ENCODE results near the gene AGPS. TPM values are rescaled to one million over a fixed set of nuclear protein-coding genes. Genes with fewer than 3 reads are reported as not detected.

Gene AGPS
- total RNA-seq, 2 donors from 2014 or later = 54.3 to 62.2 TPM

DNA sequence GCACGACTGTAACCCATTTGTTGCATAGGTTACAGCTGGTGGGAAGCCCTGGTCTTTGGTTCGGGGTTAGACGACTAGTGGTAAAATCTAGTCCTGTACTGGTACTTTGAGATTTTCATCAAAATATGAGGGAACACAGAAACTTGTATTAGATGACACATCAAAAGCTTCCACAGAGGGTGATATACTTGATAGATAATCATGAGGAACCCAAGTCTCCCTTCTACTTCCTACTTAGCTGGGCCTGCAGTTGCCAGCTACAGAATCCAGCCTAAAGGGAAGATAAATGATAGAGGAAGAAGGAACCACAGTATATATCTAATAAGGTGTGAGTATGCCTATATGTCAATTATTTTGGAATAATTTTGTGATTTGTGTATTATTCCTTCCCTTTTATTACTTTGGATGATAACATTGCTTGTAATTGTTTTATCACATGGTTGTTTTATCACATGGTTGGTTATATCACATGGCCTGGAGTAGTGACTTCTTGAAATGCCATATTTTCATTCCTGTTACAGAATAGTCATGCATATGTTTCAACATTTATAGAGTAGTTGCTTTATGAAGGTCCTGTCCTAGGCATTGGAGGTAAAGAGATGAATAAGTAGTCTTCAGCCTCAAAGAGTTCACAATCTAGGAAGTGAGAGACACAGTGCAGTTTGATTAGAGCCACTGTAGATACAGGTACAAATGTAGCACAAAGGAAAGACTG lies 2.9 kb downstream of the AGPS start:
- Mint-ChIP-seq H3K36me3 (peaks cover 10% of the 10 kb centered on the region), H3K4me3 (peak overlapping the region; percentile 95), H3K4me1 (ENCODE audit: low read depth in 2 of 2) (peaks cover 60 to 70% of the 10 kb centered on the region in 2 donors), H3K27ac (no peak overlapping the region), H3K9me3 (no peaks in the 10 kb centered on the region), H3K27me3 (no peaks in the 10 kb centered on the region)
- DNase-seq (ENCODE audit: low spot score) (no peak), ATAC-seq (no peak)

GRCh38 chr2:177396703-177397460 lies 4.3 kb downstream of the AGPS start:
- DNase-seq (ENCODE audit: low spot score) (no peak), ATAC-seq (no peak)
- H3K36me3 Mint-ChIP-seq = peaks cover 8% of the 10 kb centered on the region
- H3K4me3 Mint-ChIP-seq = peak overlapping the region; percentile 72
- H3K27ac Mint-ChIP-seq = peak overlapping the region; percentile 48 to 66
- no peaks in the 10 kb centered on the region for H3K9me3 Mint-ChIP-seq
- H3K27me3 Mint-ChIP-seq = no peaks in the 10 kb centered on the region
- peaks cover 60 to 67% of the 10 kb centered on the region in 2 donors for H3K4me1 Mint-ChIP-seq (ENCODE audit: low read depth in 2 of 2)

DNA sequence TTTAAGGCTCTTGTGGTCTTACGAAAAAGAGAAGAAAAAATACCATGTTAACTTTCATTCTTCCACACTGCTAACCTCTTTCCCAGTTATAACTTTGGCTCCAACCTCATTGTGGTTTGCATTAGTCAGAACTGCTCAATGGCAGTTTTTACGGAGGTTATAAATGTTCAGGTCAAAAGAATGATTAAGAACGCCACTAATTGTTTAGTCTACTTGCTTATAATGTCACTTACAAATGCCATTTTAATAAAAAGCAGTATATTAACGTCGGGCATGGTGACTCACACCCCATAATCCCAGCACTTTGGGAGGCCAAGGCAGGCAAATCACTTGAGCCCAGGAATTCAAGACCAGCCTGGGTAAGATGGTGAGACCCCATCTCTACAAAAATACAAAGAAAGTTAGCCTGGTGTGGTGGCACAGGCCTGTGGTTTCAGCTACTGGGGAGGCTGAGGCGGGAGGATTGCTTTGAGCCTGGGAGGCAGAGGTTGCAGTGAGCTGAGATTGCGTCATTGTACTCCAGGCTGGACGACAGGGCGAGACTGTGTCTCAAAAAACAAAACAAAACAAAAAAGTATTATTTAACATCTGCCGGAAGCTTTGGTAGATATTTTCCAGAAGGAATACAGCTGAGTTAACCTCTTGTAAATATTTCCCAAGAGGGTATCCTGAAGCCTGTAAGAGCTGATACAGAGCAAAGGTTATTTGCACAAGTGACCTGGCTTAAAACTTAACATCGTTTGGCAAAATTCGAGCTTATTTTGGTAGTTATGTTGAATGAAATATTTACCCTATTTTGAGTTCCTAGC lies 5.1 kb downstream of the AGPS start:
- ATAC-seq (peak; percentile 50 to 60), DNase-seq (ENCODE audit: low spot score) (no peak)
- Mint-ChIP-seq H3K9me3 (no peaks in the 10 kb centered on the region), H3K4me1 (ENCODE audit: low read depth in 2 of 2) (peaks cover 63 to 65% of the 10 kb centered on the region in 2 donors), H3K27ac (peak overlapping the region; percentile 48 to 66), H3K27me3 (no peaks in the 10 kb centered on the region), H3K36me3 (peaks cover 6% of the 10 kb centered on the region), H3K4me3 (peak overlapping the region; percentile 72)

DNA sequence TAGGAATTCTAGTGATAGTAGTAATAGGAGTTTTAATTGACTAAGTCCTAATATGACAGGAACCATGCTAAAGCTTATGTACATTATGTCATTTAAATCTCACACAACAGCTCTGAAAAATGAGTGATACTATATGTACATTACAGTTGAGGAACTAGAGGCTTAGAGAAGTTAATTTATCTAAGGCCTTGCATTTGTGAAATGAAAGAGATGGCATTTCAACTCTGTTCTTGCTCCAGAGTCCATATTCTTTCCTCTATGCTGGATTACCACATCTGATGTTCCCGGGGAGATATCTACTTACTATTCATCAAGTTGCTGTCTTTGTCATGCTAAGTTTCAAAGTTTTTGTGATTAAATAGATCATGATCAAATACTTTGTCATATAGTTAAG lies 5.7 kb downstream of the AGPS start:
- ATAC-seq = no peak
- H3K27me3 Mint-ChIP-seq = no peaks in the 10 kb centered on the region
- H3K4me3 Mint-ChIP-seq = no peak overlapping the region
- H3K36me3 Mint-ChIP-seq = peaks cover 6% of the 10 kb centered on the region
- H3K9me3 Mint-ChIP-seq = no peaks in the 10 kb centered on the region
- H3K4me1 Mint-ChIP-seq (ENCODE audit: low read depth in 2 of 2) = peaks cover 63% of the 10 kb centered on the region in 2 donors
- peak overlapping the region; percentile 5 to 15 for H3K27ac Mint-ChIP-seq
- DNase-seq (ENCODE audit: low spot score) = no peak

- no peak for DNase-seq (ENCODE audit: low spot score)
Measured at GRCh38 chr2:177398791-177399190, 6.2 kb downstream of the AGPS start.

DNA sequence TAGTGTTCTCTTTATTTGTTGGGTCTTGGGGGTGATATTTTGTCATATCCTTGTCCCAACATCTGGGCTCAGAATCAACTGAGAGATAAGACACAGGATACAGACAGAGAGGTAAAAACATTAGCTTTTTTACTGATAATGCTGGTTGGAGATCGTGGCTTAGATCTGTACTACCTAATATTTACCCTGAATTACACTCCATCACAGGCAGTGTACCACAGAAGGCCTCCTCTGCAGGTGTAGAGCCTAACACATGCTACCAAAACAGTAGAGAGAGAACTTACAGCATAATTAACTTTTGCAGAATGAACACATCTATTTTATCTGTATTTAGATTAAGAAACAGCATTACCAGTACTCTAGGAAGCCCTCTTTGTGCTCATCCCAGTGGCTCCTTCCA lies 6.8 kb downstream of the AGPS start:
- ATAC-seq = no peak

More at GRCh38 chr2:177398791-177399190, 6.2 kb downstream of the AGPS start:
- H3K36me3 Mint-ChIP-seq = peaks cover 6% of the 10 kb centered on the region
- H3K4me3 Mint-ChIP-seq = no peak overlapping the region
- no peak for ATAC-seq
- peaks cover 60% of the 10 kb centered on the region in 2 donors for H3K4me1 Mint-ChIP-seq (ENCODE audit: low read depth in 2 of 2)
- peak overlapping the region in 1 of 2 donors; percentile 5 for H3K27ac Mint-ChIP-seq
- H3K9me3 Mint-ChIP-seq = no peaks in the 10 kb centered on the region
- H3K27me3 Mint-ChIP-seq = no peaks in the 10 kb centered on the region

GRCh38 chr2:177400337-177400923 lies 7.9 kb downstream of the AGPS start:
- Mint-ChIP-seq H3K27ac (no peak overlapping the region), H3K27me3 (no peaks in the 10 kb centered on the region), H3K4me3 (no peak overlapping the region), H3K36me3 (peaks cover 6% of the 10 kb centered on the region), H3K9me3 (no peaks in the 10 kb centered on the region), H3K4me1 (ENCODE audit: low read depth in 2 of 2) (peaks cover 56 to 59% of the 10 kb centered on the region in 2 donors)
- no peak for DNase-seq (ENCODE audit: low spot score)
- ATAC-seq = no peak

More for the DNA sequence above, 6.8 kb downstream of the AGPS start:
- Mint-ChIP-seq H3K36me3 (peaks cover 6% of the 10 kb centered on the region), H3K27ac (no peak overlapping the region), H3K27me3 (no peaks in the 10 kb centered on the region), H3K4me1 (ENCODE audit: low read depth in 2 of 2) (peaks cover 59 to 61% of the 10 kb centered on the region in 2 donors), H3K9me3 (no peaks in the 10 kb centered on the region), H3K4me3 (no peak overlapping the region)
- no peak for DNase-seq (ENCODE audit: low spot score)

DNA sequence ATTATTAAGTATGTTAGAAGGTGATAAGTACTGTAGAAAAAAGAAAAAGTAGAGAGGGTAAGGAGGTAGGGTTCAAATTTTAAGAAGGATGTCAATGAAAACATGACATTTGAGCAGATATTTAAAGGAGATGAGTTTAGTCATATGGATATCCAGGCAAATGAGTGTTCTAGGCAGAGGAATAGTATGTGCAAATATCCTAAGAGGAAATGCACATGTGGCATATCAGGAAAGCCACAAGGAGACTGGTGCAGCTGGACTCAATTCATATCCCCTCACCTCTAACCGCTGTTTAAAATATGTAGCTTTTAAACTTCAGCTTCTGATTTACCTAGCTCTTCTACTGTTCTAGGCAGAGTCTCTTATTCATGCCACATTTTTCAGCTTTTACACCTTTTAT lies 9.5 kb downstream of the AGPS start:
- no peak overlapping the region for H3K27ac Mint-ChIP-seq
- H3K4me3 Mint-ChIP-seq = no peak overlapping the region
- peaks cover 62 to 64% of the 10 kb centered on the region in 2 donors for H3K4me1 Mint-ChIP-seq (ENCODE audit: low read depth in 2 of 2)
- no peaks in the 10 kb centered on the region for H3K9me3 Mint-ChIP-seq
- ATAC-seq = no peak
- DNase-seq (ENCODE audit: low spot score) = no peak
- no peaks in the 10 kb centered on the region for H3K36me3 Mint-ChIP-seq
- H3K27me3 Mint-ChIP-seq = no peaks in the 10 kb centered on the region

DNA sequence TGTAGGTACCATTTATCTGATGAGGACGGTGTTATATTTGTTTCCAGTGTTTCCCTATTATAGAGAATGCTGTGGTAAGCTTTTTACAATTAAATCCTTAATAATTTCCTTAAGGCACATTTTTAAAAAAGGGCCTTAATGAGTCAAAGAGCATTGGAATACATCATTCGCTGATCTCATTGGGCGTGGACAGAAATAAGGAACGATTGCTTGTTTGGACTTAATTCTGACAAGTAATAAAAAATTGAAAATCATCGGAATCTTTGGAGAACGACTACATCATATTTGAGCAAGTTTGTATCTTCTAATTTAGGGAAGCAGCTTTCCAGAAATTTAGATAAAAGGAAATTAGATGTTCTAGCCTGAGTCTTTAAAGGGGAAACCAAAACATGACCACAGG lies 11.3 kb downstream of the AGPS start:
- Mint-ChIP-seq H3K27me3 (no peaks in the 10 kb centered on the region), H3K36me3 (no peaks in the 10 kb centered on the region), H3K27ac (no peak overlapping the region), H3K4me3 (no peak overlapping the region), H3K4me1 (ENCODE audit: low read depth in 2 of 2) (peaks cover 56 to 57% of the 10 kb centered on the region in 2 donors), H3K9me3 (no peaks in the 10 kb centered on the region)
- no peak for DNase-seq (ENCODE audit: low spot score)
- ATAC-seq = no peak

DNA sequence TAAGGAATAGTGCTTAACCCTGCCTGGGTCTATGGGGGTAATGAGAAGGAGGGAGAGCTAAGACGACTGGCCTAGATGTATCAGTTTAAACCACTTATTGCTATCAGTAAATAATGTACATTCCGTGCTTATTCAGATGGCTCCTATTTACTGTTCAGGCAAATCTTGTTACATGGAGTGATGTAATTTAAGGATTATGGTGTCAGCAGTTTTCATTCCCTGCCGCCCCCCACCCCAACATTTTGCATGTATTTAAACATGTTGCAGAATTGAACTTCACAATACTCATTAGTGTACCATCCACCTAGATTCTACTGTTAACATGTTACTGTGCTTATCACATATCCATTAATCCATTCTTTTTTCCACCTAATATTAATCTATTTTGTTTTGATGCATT lies 11.7 kb downstream of the AGPS start:
- Mint-ChIP-seq H3K4me3 (no peak overlapping the region), H3K9me3 (no peaks in the 10 kb centered on the region), H3K27ac (no peak overlapping the region), H3K4me1 (ENCODE audit: low read depth in 2 of 2) (peaks cover 53% of the 10 kb centered on the region in 2 donors), H3K36me3 (no peaks in the 10 kb centered on the region), H3K27me3 (no peaks in the 10 kb centered on the region)
- no peak for DNase-seq (ENCODE audit: low spot score)
- no peak for ATAC-seq

GRCh38 chr2:177405029-177405692 lies 12.6 kb downstream of the AGPS start:
- no peak overlapping the region for H3K27ac Mint-ChIP-seq
- no peaks in the 10 kb centered on the region for H3K9me3 Mint-ChIP-seq
- no peaks in the 10 kb centered on the region for H3K27me3 Mint-ChIP-seq
- ATAC-seq = no peak
- peaks cover 46 to 53% of the 10 kb centered on the region in 2 donors for H3K4me1 Mint-ChIP-seq (ENCODE audit: low read depth in 2 of 2)
- H3K4me3 Mint-ChIP-seq = no peak overlapping the region
- no peak for DNase-seq (ENCODE audit: low spot score)
- no peaks in the 10 kb centered on the region for H3K36me3 Mint-ChIP-seq

- Mint-ChIP-seq H3K36me3 (no peaks in the 10 kb centered on the region), H3K4me1 (ENCODE audit: low read depth in 2 of 2) (peaks cover 48 to 50% of the 10 kb centered on the region in 2 donors), H3K27ac (no peak overlapping the region), H3K4me3 (no peak overlapping the region), H3K27me3 (no peaks in the 10 kb centered on the region), H3K9me3 (no peaks in the 10 kb centered on the region)
- ATAC-seq = no peak
- no peak for DNase-seq (ENCODE audit: low spot score)
Measured at GRCh38 chr2:177406182-177406581, 13.6 kb downstream of the AGPS start.

DNA sequence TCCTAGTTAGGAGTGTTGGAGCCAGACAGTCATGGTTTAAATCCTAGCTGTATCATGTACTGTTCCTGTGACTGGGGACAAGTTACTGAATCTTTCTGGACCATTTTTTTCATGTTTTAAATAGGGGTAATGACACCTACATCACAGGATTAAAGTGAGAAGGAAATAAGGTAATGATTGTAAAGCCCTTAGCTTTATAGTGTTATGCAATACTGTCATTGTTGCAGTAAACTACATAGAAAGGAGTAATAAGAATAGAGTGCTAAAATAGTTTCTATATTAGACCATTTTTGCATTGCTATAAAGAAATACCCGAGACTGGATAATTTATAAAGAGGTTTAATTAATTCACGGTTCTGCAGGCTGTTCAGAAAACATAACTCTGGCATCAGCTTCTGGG lies 14.5 kb downstream of the AGPS start:
- H3K4me3 Mint-ChIP-seq = no peak overlapping the region
- peaks cover 56% of the 10 kb centered on the region in 2 donors for H3K4me1 Mint-ChIP-seq (ENCODE audit: low read depth in 2 of 2)
- no peak overlapping the region for H3K27ac Mint-ChIP-seq
- H3K9me3 Mint-ChIP-seq = no peaks in the 10 kb centered on the region
- ATAC-seq = no peak
- H3K27me3 Mint-ChIP-seq = no peaks in the 10 kb centered on the region
- no peak for DNase-seq (ENCODE audit: low spot score)
- no peaks in the 10 kb centered on the region for H3K36me3 Mint-ChIP-seq

Measured in natural killer cell treated with Interleukin-12 subunit alpha and Interleukin-12 subunit beta and Interleukin-15 and Interleukin-18, amount 100 ng/mL, for 72 hours (primary cell).